ENCODE data around the gene ODC1.

The ODC1 gene

GRCh38 chr2:10413503-10413902 is 34.6 kb downstream of the ODC1 start:
- no peak for DNase-seq

- peak; percentile 32 for DNase-seq
Measured at GRCh38 chr2:10412380-10412779, 35.7 kb downstream of the ODC1 start.

DNA sequence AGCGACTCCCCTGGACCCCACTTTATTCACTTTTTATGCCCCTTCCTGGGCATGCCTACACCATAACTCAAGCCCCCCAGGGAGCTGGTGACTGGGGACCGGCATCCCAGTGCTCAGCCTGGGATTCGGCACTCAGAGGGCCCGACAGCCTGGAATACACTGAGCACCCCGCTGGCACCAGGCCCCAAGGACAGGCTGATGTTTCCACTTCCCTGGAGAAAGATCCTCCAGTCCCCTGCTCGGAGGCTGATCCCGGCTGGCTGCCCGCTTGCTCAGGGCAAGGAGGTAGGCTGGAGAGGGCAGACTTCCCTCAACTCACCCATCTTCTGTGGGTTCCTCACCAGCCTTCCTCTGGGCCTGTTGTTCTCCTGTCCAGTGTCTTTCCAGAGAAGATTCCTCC is 36.6 kb downstream of the ODC1 start:
- DNase-seq, result no peak

- no peak for DNase-seq
Measured at GRCh38 chr2:10410823-10411437, 37.2 kb downstream of the ODC1 start.

DNA sequence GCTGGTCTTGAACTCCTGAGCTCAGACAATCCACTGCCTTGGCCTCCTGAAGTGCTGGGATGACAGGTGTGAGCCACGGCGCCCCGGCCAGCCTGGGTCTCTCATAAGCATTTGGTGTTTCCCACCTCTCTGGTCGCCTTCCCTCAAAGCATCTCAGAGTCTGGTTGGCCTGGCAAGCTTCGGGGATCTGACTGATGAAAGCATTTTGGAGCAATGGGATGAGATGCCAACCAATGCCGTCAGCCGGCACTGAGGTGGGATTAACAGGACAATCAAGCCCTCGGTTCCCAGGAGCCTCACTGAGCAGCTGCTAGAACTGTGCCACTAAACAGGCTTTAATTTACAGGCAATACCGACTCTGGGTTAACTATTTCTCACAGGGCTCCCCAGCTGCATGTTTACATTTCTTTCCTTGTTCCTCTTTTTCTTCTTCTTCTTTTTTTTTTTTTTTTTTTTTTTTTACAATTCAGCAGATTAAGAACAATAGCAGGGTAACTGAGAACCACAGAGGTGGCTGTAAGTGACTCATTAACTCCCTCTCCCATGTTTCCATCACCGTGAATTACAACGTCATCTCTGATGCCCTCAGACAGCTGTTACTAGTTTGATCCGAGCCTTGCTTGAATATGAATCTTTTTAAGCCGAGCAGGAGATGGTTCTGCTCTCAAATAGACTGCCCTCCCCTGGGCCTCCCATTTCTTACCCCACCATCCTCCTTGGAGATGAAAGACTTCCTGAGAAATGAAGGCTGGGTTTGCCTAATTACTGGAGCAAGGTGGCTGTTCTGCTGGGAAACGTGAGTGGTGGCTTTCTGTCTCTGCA is 37.9 kb downstream of the ODC1 start:
- DNase-seq, result no peak

DNA sequence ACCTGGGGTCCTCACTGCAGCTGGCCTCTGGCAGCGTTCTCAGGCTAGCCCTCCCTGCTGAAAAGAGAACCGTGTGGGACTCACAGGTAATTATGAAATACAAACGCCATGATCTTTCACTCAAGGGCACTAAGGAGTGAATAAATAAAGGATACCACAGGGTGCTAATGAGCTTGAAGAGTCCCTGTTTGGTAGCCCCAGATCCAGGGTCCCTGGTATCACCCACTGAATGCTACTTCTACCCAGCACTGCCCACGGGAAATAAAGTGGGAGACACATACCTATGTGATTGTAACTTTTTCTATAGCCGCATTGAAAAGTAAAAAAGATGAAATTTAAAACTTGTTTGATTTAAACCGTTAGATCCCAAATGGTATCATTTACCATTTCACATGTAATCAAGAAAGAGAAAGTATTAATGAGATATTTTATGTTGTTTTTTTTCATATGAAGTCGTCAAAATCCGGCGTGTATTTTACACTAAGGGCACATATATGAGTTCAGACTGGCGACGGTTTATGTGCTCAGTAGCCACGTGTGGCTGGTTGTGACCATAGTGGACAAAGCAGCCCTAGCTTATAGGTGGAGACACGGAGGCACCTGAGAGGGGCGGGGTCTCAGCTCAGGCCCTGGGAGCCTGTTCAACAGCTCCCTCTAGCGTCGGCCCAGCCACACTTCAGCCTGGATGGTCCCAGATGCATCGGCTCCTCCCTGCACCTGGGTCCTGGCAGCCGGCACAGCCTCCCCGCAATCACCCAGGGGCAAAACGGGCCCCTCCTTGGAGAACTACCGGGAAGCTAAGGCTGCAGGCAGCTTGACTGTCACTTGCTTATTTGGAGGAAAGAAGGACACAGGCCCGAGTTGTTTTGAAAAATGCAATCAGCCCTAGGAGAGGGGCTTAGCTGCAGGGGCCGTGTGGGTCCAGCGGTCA is 39.2 kb downstream of the ODC1 start:
- peak; percentile 84 for DNase-seq

DNA sequence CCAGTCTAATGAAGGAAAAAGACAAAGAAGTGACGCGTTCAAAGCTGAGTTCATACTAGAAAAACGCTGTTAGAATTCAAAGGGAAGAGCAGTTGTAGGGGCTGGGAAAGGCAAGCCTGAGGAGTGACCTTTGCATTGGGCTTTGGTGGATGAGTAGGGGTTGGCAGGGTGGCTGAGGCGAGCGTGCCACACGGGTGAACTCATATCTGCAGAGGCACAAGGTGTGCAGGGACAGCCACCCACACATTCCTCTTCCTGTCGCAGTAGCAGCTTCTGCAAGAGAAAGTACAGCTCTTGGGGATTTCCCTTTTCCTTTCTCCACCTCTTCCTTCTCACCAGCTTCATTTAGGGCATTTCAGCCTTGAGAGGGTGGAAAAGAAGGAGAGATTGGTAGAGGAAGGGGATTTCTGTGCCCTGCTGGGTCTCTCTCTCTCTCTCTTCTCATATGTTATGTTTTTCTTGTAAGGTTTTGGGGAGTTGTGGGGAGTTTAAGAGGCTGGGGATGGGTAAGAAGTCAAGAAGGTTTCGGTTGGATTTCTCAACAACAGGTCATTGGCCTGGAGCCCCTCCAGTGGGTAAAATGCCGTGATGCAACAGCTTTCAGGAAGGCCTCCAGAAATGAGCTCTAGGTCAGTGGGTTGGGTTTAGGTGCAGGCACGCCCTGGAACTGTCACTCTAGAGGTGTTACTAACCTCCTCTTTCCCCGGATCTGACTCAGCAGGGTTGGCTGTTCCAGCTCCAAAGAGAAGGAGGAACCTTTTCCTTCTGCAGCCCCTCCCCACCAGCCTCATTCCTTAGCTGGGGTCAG is 40.1 kb downstream of the ODC1 start:
- no peak for DNase-seq

DNA sequence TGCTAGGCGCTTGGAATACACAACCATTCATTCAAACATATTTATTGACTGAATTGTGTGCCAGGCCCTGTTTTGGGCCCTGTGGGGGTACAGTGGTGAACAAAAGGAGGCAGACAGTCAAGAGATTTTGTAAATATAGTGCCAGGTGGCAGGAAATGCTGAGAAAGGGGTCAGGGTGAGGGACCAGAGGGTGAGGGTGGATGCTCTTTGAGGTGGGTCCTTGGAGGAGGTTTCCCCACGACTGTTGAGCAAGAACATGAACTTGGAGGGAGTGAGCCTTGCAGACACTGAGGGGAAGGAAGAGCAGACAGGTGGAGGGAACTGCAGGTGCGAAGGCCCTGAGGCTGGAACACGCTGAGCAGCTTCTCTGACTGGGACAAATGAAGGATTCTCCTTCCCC is 40.7 kb downstream of the ODC1 start:
- no peak for DNase-seq

- no peak for DNase-seq
Measured at GRCh38 chr2:10406491-10407188, 41.5 kb downstream of the ODC1 start.

GRCh38 chr2:10406016-10406415 is 42.1 kb downstream of the ODC1 start:
- DNase-seq, result no peak

- no peak for DNase-seq
Measured at GRCh38 chr2:10405448-10405847, 42.7 kb downstream of the ODC1 start.

DNA sequence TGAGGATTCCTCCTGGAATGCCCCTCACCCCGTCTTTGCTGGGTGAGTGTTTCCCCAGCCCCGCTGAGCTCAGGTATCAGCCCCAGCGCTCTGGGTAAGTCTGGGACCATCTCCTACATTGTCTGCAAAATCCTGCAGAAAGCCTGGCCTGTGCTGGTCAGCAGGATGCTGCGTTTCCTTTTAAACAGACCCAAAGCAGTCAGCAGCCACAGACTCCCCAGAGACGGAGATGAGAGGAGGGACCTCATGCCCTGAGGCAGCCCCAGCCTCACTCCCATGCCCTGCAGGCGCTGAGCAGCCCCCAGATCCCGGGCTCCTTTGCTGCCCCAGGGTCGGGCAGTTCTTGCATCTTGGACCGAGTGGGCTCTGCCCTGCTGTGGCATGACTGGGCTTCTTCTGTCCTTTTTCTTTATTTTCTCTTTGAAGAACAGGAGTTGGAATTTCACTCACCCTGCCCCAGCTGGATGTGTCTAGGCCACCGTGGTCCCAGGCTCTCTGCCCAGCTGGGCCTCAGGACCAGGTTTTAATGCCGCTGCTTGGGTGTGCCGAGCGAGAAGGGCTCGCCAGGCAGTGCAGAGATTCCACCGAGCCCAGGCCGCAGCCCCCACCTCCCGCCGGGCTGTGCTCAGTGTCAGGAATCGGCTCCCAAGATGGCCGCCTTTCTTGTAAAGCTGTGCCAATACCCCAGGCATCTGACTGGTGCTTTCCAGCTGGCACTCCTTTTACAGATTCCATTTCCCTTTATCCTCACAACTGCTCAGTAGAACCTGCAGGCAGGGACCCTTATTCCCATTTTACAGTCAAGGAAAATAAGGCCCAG is 43.6 kb downstream of the ODC1 start:
- no peak for DNase-seq

DNA sequence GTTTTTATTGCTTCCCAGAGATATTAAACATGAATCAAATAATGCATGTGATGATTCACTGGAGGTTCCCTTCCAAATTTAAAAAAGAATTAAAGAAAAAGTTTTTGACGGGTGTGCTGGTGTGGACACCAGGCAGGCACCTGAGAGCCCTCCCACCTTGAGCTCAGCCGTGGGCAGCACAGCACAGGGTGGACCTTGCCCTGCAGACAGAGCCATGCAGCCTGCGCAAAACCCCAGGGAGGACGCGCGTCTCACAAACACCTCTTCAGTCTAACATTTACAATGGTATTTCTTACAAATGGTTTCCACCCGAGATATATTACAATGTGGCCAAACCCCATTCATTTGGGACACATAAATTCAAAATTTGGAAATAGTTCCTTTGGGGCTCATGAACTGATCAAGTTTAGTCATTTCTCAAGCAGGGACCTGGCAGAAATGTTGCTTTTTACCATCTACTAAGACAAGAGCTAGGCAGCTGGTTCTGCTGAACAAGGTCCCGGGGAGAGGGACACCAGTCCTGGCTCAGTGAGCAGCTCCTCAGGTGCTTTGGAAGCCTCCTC is 45.4 kb downstream of the ODC1 start:
- no peak for DNase-seq

DNA sequence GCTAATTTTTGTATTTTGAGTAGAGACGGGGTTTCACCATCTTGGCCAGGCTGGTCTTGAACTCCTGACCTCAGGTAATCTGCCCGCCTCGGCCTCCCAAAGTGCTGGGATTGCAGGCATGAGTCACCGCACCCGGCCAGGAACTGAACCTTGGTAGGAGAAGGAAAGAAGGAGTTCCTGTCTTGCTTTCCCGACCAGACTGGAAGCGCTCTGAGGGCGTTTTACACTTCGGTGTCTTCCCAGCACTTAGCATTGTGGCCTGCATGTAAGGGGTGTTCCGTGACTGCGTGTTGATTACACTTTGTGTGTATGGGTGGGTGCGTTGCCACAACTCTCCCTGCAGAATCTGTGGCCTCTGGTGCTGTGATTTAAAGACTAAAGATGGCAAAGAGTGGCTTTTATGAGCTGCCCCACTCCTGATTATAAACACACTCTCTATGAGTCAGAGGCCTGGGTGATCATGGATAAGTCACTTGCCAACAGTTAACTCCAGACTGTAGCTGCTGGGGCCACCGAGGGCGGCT is 46.0 kb downstream of the ODC1 start:
- DNase-seq, result no peak

- no peak for DNase-seq
Measured at GRCh38 chr2:10400978-10401951, 46.9 kb downstream of the ODC1 start.

DNA sequence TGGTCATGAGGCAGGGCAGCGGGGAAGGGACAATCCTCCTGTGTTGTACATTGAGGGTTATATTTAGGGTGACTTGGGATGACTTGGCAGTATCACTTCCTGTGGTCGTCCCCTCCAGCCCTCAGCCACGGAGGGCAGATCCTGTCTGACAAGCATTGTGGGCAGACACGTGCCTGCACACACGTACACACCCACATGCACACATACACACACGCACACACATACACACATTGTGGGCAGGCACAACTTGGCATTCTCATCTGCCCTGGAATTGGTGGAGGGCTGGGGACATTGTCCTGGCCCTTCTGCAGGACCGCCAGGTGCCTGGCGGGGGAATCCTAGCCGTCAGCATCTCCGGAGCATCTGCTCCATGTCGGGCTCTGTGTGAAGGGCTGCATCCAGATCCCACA is 47.6 kb downstream of the ODC1 start:
- no peak for DNase-seq

GRCh38 chr2:10400002-10400401 is 48.1 kb downstream of the ODC1 start:
- DNase-seq, result no peak

GRCh38 chr2:10399358-10399757 is 48.8 kb downstream of the ODC1 start:
- no peak for DNase-seq

GRCh38 chr2:10398496-10398895 is 49.6 kb downstream of the ODC1 start:
- DNase-seq, result no peak
